Activated CD8-positive, alpha-beta memory T cell treated with anti-CD3 and anti-CD28 coated beads, Interleukin-2, amount 10 ng/mL, durations not matched to agents 7 days and 5 days (primary cell): ENCODE data around the gene WWOX. TPM values are rescaled to one million over a fixed set of nuclear protein-coding genes. Genes with fewer than 3 reads are reported as not detected.

Source experiments
- ATAC-seq: fragments of 150-1000 bp; cut with Tn5 transposase; one replicate; pipeline ENCODE4 v1.10.0; 2021; ENCODE audit warnings: moderate library complexity
- CTCF ChIA-PET: fragments of 350-600 bp; sonication (Branson Sonifier 250); formaldehyde crosslinking; loops from one replicate; lab custom pipeline; 2021; ENCODE audit warnings: antibody characterized with exemption; lab: Charles Lee
- DNase-seq: peaks from one replicate; pipeline ENCODE4 v3.0.0-alpha.2; 2020
- H3K27ac Mint-ChIP-seq: one replicate; pipeline ENCODE4 v1.8.0; 2021; ENCODE audit warnings: mild to moderate bottlenecking, mixed read lengths
- H3K27me3 Mint-ChIP-seq: one replicate; pipeline ENCODE4 v1.8.0; 2021; ENCODE audit warnings: mixed read lengths
- H3K36me3 Mint-ChIP-seq: one replicate; pipeline ENCODE4 v1.8.0; 2021; ENCODE audit warnings: mild to moderate bottlenecking, mixed read lengths
- H3K4me1 Mint-ChIP-seq: one replicate; pipeline ENCODE4 v1.8.0; 2021; ENCODE audit warnings: mixed read lengths
- H3K4me3 Mint-ChIP-seq: one replicate; pipeline ENCODE4 v1.8.0; 2021; ENCODE audit warnings: mild to moderate bottlenecking, moderate library complexity, mixed read lengths
- H3K9me3 Mint-ChIP-seq: one replicate; pipeline ENCODE4 v1.8.0; 2022; ENCODE audit warnings: low read depth, mixed read lengths
- total RNA-seq, 2 experiments: library from RNA; stranded (reverse); gene quantifications; one replicate each; pipeline ENCODE4 v1.2.3, GENCODE V29; 2021

WWOX gene
- total RNA-seq, 2 experiments from 2014 or later: 25.2 to 38.8 TPM

DNA sequence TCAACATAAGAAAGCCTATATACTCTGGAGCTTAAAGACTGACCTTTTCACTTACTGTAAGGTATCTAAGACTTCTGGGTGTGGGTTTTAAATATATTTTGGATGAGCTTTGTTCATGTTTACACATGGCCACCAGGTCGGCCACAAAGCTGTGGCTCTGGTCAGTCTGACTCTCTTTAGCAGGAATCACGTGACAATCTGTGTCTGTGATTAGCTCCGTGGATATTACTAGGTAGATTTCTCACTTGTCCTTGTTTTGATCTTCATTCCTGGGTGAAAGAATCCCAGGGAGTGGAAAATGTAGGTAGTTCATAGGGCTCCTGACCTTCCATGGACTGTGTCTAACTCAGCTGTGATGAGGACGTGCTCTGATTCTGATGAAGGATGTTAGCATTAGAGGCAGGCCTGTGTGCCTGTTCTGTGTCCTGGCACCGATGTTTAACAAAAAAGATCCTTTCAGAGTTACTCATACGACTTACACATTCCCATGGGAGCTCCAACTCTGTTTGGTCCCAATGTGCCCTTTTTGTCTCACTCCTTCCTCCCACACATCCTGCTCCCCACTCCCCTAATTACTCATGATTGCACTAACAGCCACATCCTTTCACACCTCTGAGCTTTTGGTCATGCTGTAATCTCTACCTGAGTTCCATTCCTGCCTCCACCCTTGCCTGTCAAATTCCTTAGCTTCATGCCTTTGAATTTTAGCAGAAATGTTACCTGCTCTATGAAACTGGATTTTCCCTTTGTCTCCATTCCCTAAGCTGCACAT lies 1076.0 kb downstream of the WWOX start:
- Mint-ChIP-seq H3K9me3 (no peaks in the 10 kb centered on the region), H3K27me3 (no peaks in the 10 kb centered on the region), H3K27ac (no peak overlapping the region), H3K36me3 (peaks cover 1% of the 10 kb centered on the region), H3K4me1 (peaks cover 9% of the 10 kb centered on the region), H3K4me3 (no peak overlapping the region)
- DNase-seq (no peak), ATAC-seq (no peak)
- CTCF ChIA-PET: no interaction called here

GRCh38 chr16:79177018-79177417 lies 1077.6 kb downstream of the WWOX start:
- DNase-seq (no peak), ATAC-seq (no peak)
- no peaks in the 10 kb centered on the region for H3K9me3 Mint-ChIP-seq
- peaks cover 1% of the 10 kb centered on the region for H3K36me3 Mint-ChIP-seq
- CTCF ChIA-PET: no interaction called here
- no peaks in the 10 kb centered on the region for H3K27me3 Mint-ChIP-seq
- no peak overlapping the region for H3K4me3 Mint-ChIP-seq
- peaks cover 11% of the 10 kb centered on the region for H3K4me1 Mint-ChIP-seq
- no peak overlapping the region for H3K27ac Mint-ChIP-seq

DNA sequence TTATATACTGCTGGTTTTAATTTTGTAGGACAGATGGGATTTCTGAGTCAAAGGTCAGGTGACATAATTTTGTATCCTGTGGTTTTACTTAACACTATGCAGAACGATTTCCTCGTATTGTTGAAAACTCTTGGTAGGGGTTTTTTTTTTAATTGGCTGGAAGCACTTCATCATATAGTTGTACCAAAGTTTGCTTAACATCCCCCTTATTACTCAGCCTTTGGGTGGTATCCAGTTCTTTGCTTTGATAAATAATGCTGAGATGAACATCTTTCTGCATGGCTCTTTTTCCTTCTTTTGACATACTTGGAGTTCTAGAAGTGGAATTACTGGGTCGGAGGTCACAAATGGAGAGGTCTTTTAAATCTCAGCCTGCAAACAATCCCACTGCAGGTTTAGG lies 1082.0 kb downstream of the WWOX start:
- Mint-ChIP-seq H3K36me3 (peaks cover 3% of the 10 kb centered on the region), H3K4me3 (no peak overlapping the region), H3K9me3 (no peaks in the 10 kb centered on the region), H3K4me1 (peaks cover 2% of the 10 kb centered on the region), H3K27ac (no peak overlapping the region), H3K27me3 (no peaks in the 10 kb centered on the region)
- CTCF ChIA-PET: no interaction called here
- DNase-seq (no peak), ATAC-seq (no peak)

DNA sequence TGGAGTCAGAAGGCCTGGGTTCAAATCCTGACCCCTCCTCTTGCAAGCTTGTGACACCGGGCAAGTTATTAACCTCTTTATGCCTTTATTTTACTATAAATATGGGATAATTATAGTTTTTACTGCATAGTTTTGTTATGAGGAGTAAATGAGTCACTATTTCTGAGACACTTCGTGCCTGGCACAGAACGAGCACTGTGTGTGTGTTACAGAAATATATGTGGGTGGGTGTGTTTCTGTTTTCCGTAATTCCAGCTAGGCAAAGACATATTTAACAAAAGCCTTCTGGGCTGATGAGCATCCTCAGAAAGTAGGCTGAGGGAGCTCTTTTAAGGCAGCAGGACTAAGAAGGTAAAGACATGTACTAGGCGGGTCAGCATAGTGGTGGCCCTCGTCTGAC lies 1083.2 kb downstream of the WWOX start:
- no peak overlapping the region for H3K27ac Mint-ChIP-seq
- no peaks in the 10 kb centered on the region for H3K27me3 Mint-ChIP-seq
- peaks cover 2% of the 10 kb centered on the region for H3K4me1 Mint-ChIP-seq
- peaks cover 1% of the 10 kb centered on the region for H3K36me3 Mint-ChIP-seq
- no peaks in the 10 kb centered on the region for H3K9me3 Mint-ChIP-seq
- no peak for ATAC-seq
- CTCF ChIA-PET: interaction anchor here (1.3 kb wide), 1 partner anchor 81 kb away, joined by 4 read pairs; no protein-coding TSS in a partner anchor
- no peak overlapping the region for H3K4me3 Mint-ChIP-seq
- DNase-seq: no peak

- no peak for ATAC-seq
These were observed 1084.1 kb downstream of the WWOX start for GRCh38 chr16:79183571-79183970.

GRCh38 chr16:79184464-79185030 lies 1085.1 kb downstream of the WWOX start:
- Mint-ChIP-seq H3K9me3 (peaks cover 5% of the 10 kb centered on the region), H3K27ac (no peak overlapping the region), H3K36me3 (peaks cover 3% of the 10 kb centered on the region), H3K4me3 (no peak overlapping the region), H3K4me1 (peaks cover 10% of the 10 kb centered on the region), H3K27me3 (no peaks in the 10 kb centered on the region)
- CTCF ChIA-PET: no interaction called here
- ATAC-seq: no peak
- no peak for DNase-seq

More at GRCh38 chr16:79183571-79183970, 1084.1 kb downstream of the WWOX start:
- CTCF ChIA-PET: interaction anchor here (1.3 kb wide), 1 partner anchor 80 kb away, joined by 4 read pairs; no protein-coding TSS in a partner anchor
- Mint-ChIP-seq H3K27me3 (no peaks in the 10 kb centered on the region), H3K27ac (no peak overlapping the region), H3K36me3 (peaks cover 3% of the 10 kb centered on the region), H3K4me3 (no peak overlapping the region), H3K4me1 (peaks cover 8% of the 10 kb centered on the region), H3K9me3 (peaks cover 5% of the 10 kb centered on the region)
- no peak for DNase-seq

GRCh38 chr16:79185711-79186110 lies 1086.3 kb downstream of the WWOX start:
- CTCF ChIA-PET: no interaction called here
- Mint-ChIP-seq H3K4me3 (no peak overlapping the region), H3K36me3 (peaks cover 3% of the 10 kb centered on the region), H3K9me3 (peaks cover 5% of the 10 kb centered on the region), H3K27ac (no peak overlapping the region), H3K27me3 (no peaks in the 10 kb centered on the region), H3K4me1 (peaks cover 10% of the 10 kb centered on the region)
- DNase-seq (no peak), ATAC-seq (no peak)

DNA sequence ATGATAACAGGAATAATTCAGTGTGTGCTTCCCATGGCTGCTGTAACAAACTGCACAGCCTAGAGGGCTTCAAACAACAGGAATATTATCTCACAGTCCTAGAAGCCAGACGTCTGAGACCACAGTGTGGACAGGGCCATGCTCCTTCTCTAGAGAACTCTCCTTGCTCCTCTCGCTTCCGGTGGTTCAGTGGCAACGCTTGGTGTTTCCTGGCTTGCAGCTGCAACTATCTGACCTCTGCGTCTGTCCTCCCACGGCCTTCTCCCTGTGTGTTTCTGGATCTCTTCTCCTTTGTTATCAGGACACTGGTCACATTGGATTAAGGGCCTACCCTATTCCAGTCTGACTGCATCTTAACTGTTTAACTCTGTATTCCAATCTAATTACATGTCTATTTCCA lies 1086.7 kb downstream of the WWOX start:
- peaks cover 5% of the 10 kb centered on the region for H3K9me3 Mint-ChIP-seq
- CTCF ChIA-PET: no interaction called here

GRCh38 chr16:79188115-79188738 lies 1088.8 kb downstream of the WWOX start:
- H3K4me1 Mint-ChIP-seq: peaks cover 8% of the 10 kb centered on the region
- peaks cover 5% of the 10 kb centered on the region for H3K9me3 Mint-ChIP-seq
- DNase-seq (no peak), ATAC-seq (no peak)
- peaks cover 1% of the 10 kb centered on the region for H3K36me3 Mint-ChIP-seq
- H3K4me3 Mint-ChIP-seq: no peak overlapping the region
- CTCF ChIA-PET: no interaction called here
- no peak overlapping the region for H3K27ac Mint-ChIP-seq
- H3K27me3 Mint-ChIP-seq: no peaks in the 10 kb centered on the region

More for the DNA sequence above, 1086.7 kb downstream of the WWOX start:
- Mint-ChIP-seq H3K4me3 (no peak overlapping the region), H3K27ac (no peak overlapping the region), H3K27me3 (no peaks in the 10 kb centered on the region), H3K36me3 (peaks cover 3% of the 10 kb centered on the region), H3K4me1 (peaks cover 10% of the 10 kb centered on the region)
- ATAC-seq: no peak
- no peak for DNase-seq

GRCh38 chr16:79188739-79189122 lies 1089.3 kb downstream of the WWOX start:
- peaks cover 5% of the 10 kb centered on the region for H3K9me3 Mint-ChIP-seq
- CTCF ChIA-PET: no interaction called here
- H3K36me3 Mint-ChIP-seq: peaks cover 1% of the 10 kb centered on the region
- no peak overlapping the region for H3K27ac Mint-ChIP-seq
- DNase-seq (no peak), ATAC-seq (no peak)
- peaks cover 8% of the 10 kb centered on the region for H3K4me1 Mint-ChIP-seq
- no peak overlapping the region for H3K4me3 Mint-ChIP-seq
- peaks cover 2% of the 10 kb centered on the region for H3K27me3 Mint-ChIP-seq

DNA sequence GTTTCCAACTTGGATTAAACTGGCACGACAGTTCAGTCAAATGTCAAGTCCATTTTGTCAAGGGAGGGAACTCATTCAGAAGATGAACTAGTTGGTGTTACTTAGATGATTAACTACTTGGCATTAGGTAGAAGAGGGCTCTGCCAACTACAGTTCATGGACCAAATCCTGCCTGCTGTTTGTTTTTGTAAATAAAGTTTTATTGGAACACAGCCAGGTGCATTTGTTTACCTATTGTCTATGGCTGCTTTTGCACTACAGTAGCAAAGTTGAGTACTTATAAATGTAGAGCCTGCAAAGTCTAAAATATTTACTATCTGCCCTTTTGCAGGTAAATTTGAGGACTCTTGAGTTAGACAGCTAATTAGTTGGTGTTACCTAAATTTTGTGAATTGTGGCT lies 1091.1 kb downstream of the WWOX start:
- Mint-ChIP-seq H3K9me3 (peaks cover 5% of the 10 kb centered on the region), H3K27ac (no peak overlapping the region), H3K4me1 (peaks cover 8% of the 10 kb centered on the region), H3K4me3 (no peak overlapping the region), H3K27me3 (peaks cover 5% of the 10 kb centered on the region), H3K36me3 (peaks cover 1% of the 10 kb centered on the region)
- ATAC-seq (no peak), DNase-seq (no peak)
- CTCF ChIA-PET: no interaction called here

DNA sequence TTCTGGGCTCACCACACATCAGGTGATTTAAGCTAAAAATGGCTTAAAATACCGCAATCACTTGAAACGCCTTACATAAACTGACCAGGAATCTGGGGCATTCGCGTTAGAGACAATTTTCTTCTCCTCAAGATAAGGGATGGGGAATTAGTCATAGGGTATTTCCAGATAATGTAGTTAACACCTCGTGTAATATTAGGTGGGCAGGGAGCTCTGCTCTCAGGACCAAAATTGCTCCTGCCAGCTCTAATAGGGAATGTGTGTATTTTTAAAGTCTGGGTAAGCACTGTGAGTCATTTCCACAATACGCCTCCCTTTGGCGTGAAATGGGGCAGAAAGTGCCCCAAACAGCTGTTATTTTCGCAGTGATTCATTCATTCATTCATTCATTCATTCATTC lies 1092.5 kb downstream of the WWOX start:
- peaks cover 1% of the 10 kb centered on the region for H3K36me3 Mint-ChIP-seq
- H3K9me3 Mint-ChIP-seq: peaks cover 5% of the 10 kb centered on the region
- DNase-seq: no peak
- no peak for ATAC-seq
- no peak overlapping the region for H3K27ac Mint-ChIP-seq
- H3K4me1 Mint-ChIP-seq: peaks cover 13% of the 10 kb centered on the region
- H3K4me3 Mint-ChIP-seq: no peak overlapping the region
- CTCF ChIA-PET: no interaction called here
- H3K27me3 Mint-ChIP-seq: peaks cover 5% of the 10 kb centered on the region

DNA sequence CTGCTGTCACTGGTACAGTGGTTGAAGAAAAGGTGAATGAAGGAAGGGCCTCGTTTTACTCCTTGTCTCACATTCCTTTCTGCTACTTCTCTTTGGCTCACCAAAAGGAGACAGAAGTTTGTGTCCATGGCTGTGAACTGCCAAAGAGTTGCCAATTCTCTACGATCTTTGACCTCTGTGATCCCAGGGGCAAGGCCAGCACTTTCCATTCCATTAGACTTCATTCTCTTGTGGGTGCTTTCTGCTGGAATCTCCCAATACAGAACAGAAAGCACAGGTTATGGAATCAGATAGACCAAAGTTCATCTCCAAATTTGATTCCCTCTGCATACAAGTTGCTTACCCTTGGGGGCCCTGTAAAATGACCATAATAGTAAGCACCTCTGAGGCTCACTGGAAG lies 1093.5 kb downstream of the WWOX start:
- H3K4me1 Mint-ChIP-seq: peaks cover 12% of the 10 kb centered on the region
- no peak for ATAC-seq
- H3K4me3 Mint-ChIP-seq: no peak overlapping the region
- no peak for DNase-seq
- H3K27ac Mint-ChIP-seq: no peak overlapping the region
- H3K9me3 Mint-ChIP-seq: peaks cover 4% of the 10 kb centered on the region
- CTCF ChIA-PET: no interaction called here
- peaks cover 5% of the 10 kb centered on the region for H3K27me3 Mint-ChIP-seq
- peaks cover 1% of the 10 kb centered on the region for H3K36me3 Mint-ChIP-seq

- peaks cover 5% of the 10 kb centered on the region for H3K27me3 Mint-ChIP-seq
- no peaks in the 10 kb centered on the region for H3K36me3 Mint-ChIP-seq
- peaks cover 5% of the 10 kb centered on the region for H3K4me1 Mint-ChIP-seq
- H3K27ac Mint-ChIP-seq: no peak overlapping the region
- ATAC-seq (no peak), DNase-seq (no peak)
- no peaks in the 10 kb centered on the region for H3K9me3 Mint-ChIP-seq
- no peak overlapping the region for H3K4me3 Mint-ChIP-seq
- CTCF ChIA-PET: no interaction called here
These were observed 1094.8 kb downstream of the WWOX start for GRCh38 chr16:79194291-79194690.
